Smooth muscle cell (in vitro differentiated cells): Measurements from ENCODE around the gene EN2. TPM values are rescaled to one million over a fixed set of nuclear protein-coding genes. Genes with fewer than 3 reads are reported as not detected.

ENCODE experiments used
- DNase-seq: peaks from one replicate; lab custom pipeline; 2025; ENCODE audit not compliant: unreplicated experiment; lab: John Stamatoyannopoulos, UW
- H2AFZ ChIP-seq: fragments of 200-600 bp; sonication (generic); 2 replicates; pipeline ENCODE4 v1.6.0; 2016; ENCODE audit warnings: antibody characterized with exemption, low read depth, mild to moderate bottlenecking
- H3F3A ChIP-seq: fragments of 200-600 bp; sonication (generic); 2 replicates; pipeline ENCODE4 v1.6.0; 2017; ENCODE audit warnings: antibody characterized with exemption, low read depth
- H3K27ac ChIP-seq: fragments of 200-600 bp; sonication (generic); 2 replicates; pipeline ENCODE4 v1.5.1; 2016; ENCODE audit warnings: low read depth, mild to moderate bottlenecking
- H3K27me3 ChIP-seq: fragments of 200-600 bp; sonication (generic); 2 replicates; pipeline ENCODE4 v1.6.1; 2016; ENCODE audit warnings: low read depth, mild to moderate bottlenecking
- H3K36me3 ChIP-seq: fragments of 200-600 bp; sonication (generic); 2 replicates; pipeline ENCODE4 v1.5.1; 2016; ENCODE audit warnings: low read depth
- H3K4me1 ChIP-seq: fragments of 200-600 bp; sonication (generic); 2 replicates; pipeline ENCODE4 v1.5.1; 2016; ENCODE audit warnings: low read depth
- H3K4me2 ChIP-seq: fragments of 200-600 bp; sonication (generic); 2 replicates; pipeline ENCODE4 v1.6.0; 2016; ENCODE audit warnings: mild to moderate bottlenecking
- H3K4me3 ChIP-seq: fragments of 200-600 bp; sonication (generic); 2 replicates; pipeline ENCODE4 v1.5.1; 2016; ENCODE audit warnings: mild to moderate bottlenecking
- H3K79me2 ChIP-seq: fragments of 200-600 bp; sonication (generic); 2 replicates; pipeline ENCODE4 v1.6.0; 2016; ENCODE audit warnings: low read depth, mild to moderate bottlenecking
- H3K9ac ChIP-seq: fragments of 200-600 bp; sonication (generic); 2 replicates; pipeline ENCODE4 v1.6.0; 2016; ENCODE audit warnings: low read depth
- H3K9me3 ChIP-seq: fragments of 200-600 bp; sonication (generic); replicated peaks from 2 replicates; pipeline ENCODE4 v1.5.1; 2016; ENCODE audit warnings: low read depth
- H4K20me1 ChIP-seq: fragments of 200-600 bp; sonication (generic); 2 replicates; pipeline ENCODE4 v1.6.0; 2016; ENCODE audit warnings: low read depth
- whole genome bisulfite sequencing: methylation state at CpG from one replicate; pipeline ENCODE4 v1.1.7; 2016; ENCODE audit warnings: low lambda C conversion rate; 5-methylcytosine and 5-hydroxymethylcytosine counted together
- polyA plus RNA-seq: library from polyadenylated mRNA; unstranded; fragments of >200 nt; fragmentation: Nextera tagmentation; extraction: Ambion mirVana; gene quantifications from 2 replicates; pipeline ENCODE4 v1.2.1, GENCODE V29; 2016
- total RNA-seq: library from RNA; depleted of rRNA; stranded (reverse); fragments of >200 nt; gene quantifications from 2 replicates; pipeline ENCODE4 v1.2.3, GENCODE V29; 2014
- TF ChIP-seq, protein P1 (sequence below): fragments of 200-600 bp; sonication (generic); IDR thresholded peaks from 2 replicates; pipeline ENCODE4 v1.5.1; 2017; ENCODE audit warnings: borderline replicate concordance, mild to moderate bottlenecking, antibody characterized with exemption; ENCODE audit not compliant: insufficient read depth, poor library complexity, severe bottlenecking

The EN2 gene
- total and polyA plus RNA-seq, 2 experiments from 2014 or later, result not detected

DNA sequence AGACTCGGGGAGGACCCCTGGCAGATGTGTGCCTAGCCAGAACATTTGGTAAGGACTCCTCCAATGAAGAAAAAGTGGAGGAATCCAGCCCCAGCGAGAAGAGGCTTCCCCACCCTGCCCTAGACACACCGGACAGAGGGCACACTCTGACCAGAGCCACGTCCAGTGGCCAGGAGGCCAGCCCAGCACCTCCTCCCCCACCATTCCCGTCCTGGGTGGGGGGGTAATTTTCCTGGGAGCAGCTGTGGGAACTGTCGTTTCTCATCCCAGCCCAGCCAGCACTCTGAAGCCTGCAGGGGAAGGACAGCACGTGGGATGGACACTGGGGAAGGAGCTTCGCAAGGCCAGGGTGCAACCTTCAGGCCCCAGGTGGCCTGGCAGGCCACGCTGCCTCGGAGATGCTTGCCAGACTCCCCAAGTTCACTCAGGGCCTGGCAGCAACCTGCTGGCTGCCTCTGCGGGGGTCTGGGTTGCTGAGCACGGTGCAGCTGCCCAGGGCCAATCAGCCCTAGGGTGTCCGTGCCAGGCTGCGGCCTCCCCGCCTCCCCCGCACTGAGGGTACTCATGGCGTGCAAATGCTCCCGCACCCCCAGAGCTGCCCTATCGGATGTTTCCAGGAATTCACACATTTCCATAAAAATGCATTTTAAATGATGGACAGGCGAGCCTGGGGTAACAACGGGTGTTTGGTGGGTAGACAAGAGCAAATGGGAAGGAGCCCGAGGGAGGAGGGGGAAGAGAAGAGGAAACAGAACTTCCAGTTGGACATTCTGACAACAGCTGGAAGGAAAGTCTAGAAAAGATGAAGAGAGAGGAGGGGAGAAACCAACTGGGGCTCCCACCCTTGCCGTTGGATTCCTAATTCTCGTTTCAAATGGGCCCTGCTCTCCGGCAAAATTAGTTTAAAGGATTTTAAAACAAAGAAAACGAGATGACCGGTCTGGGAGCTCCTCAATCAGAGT lies 1.9 kb upstream of the EN2 start:
- H3K79me2 ChIP-seq, result no peaks in the 10 kb centered on the region
- TF ChIP-seq, protein P1, sequence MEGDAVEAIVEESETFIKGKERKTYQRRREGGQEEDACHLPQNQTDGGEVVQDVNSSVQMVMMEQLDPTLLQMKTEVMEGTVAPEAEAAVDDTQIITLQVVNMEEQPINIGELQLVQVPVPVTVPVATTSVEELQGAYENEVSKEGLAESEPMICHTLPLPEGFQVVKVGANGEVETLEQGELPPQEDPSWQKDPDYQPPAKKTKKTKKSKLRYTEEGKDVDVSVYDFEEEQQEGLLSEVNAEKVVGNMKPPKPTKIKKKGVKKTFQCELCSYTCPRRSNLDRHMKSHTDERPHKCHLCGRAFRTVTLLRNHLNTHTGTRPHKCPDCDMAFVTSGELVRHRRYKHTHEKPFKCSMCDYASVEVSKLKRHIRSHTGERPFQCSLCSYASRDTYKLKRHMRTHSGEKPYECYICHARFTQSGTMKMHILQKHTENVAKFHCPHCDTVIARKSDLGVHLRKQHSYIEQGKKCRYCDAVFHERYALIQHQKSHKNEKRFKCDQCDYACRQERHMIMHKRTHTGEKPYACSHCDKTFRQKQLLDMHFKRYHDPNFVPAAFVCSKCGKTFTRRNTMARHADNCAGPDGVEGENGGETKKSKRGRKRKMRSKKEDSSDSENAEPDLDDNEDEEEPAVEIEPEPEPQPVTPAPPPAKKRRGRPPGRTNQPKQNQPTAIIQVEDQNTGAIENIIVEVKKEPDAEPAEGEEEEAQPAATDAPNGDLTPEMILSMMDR, result no peak
- H3F3A ChIP-seq, result no peaks in the 10 kb centered on the region
- 6% methylated on average over 27 of the region's 27 CpGs for WGBS
- no peak for DNase-seq
- no peaks in the 10 kb centered on the region for H4K20me1 ChIP-seq
- H3K4me2 ChIP-seq, result peak overlapping the region; percentile 92
- peaks cover 96% of the 10 kb centered on the region for H3K27me3 ChIP-seq
- no peak overlapping the region for H2AFZ ChIP-seq
- no peak overlapping the region for H3K9ac ChIP-seq
- H3K4me3 ChIP-seq, result no peak overlapping the region
- H3K9me3 ChIP-seq, result no peaks in the 10 kb centered on the region
- no peaks in the 10 kb centered on the region for H3K4me1 ChIP-seq
- H3K27ac ChIP-seq, result no peak overlapping the region
- no peaks in the 10 kb centered on the region for H3K36me3 ChIP-seq

DNA sequence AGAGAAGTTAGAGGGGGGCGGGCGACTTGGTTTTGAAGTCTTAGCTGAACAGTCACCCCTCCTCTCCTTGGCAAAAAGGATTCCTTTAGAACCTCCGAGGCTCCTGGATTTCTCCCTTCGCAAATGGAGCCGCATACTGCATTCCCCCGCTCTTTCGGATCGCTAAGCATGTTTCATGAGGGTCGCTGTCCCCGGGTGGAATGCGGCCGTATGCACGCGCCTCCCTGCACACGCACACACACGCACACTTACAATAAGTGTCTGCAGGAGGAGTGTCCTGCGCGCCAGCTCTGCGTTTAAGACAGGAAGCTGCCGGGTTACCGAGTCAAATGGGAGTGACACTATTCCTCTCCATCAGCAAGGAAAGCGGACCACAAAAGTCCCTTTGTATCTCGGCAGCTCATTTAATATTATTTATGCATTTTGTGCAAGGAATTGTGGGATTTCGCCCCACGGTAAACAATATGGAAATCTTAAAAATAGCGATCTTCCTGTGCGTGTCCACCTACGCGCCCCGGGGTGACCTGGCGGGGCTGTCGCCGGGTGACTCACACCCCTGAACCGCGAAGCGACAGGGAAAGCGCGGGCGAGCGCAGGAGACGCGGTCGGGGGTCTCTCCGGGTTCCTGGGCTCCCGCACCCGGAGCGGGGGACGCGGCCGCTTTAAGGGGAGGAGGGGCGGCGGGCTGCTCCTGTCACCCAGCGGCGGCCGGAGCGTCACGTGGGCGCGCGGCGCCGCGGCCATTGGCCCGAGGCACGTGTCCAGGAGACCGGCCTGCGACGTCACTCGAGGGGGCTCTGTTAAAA lies 988 bp upstream of the EN2 start:
- H3K9ac ChIP-seq, result no peak overlapping the region
- no peaks in the 10 kb centered on the region for H3F3A ChIP-seq
- 1% methylated on average over 69 of the region's 69 CpGs for WGBS
- H3K4me2 ChIP-seq, result peak overlapping the region; percentile 92
- H3K27me3 ChIP-seq, result peaks cover 96% of the 10 kb centered on the region
- DNase-seq, result no peak
- TF ChIP-seq, protein P1, result no peak
- H3K9me3 ChIP-seq, result no peaks in the 10 kb centered on the region
- no peaks in the 10 kb centered on the region for H3K4me1 ChIP-seq
- no peaks in the 10 kb centered on the region for H3K36me3 ChIP-seq
- H3K27ac ChIP-seq, result no peak overlapping the region
- no peaks in the 10 kb centered on the region for H3K79me2 ChIP-seq
- peak overlapping the region; percentile 70 for H2AFZ ChIP-seq
- H3K4me3 ChIP-seq, result peak overlapping the region; percentile 55
- H4K20me1 ChIP-seq, result no peaks in the 10 kb centered on the region

DNA sequence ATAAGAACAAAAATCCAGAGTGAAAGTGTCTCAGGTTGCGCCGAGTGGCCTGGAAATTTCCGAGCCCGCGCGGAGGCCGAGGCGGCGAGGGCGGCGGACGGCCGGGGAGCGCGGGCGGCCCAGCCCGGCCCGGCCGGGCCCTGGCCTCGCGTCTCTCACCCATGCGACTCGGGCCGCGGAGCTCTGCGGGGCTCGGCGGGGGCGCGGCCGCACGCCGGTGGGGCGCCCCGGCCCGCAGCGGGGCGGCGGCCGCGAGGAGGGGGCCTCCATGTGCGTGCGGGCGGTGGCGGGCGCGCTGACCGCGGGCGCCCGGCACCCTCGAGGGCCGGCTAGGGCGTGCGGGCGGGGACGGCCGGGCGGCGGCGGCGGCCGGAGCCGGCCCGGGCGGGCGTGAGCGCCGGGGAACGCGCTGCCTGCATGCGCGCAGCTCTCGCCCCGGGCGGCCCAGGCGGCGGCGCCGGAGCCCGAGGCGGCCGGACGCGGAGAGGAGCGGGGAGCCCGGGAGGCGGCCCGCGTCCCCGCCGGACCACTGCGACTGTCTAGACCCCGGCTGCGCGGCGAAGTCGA lies 302 bp upstream of the EN2 start:
- Histone ChIP-seq H4K20me1 (no peaks in the 10 kb centered on the region), H3F3A (no peaks in the 10 kb centered on the region), H3K4me3 (peak overlapping the region; percentile 55), H3K9me3 (no peaks in the 10 kb centered on the region), H3K9ac (no peak overlapping the region), H3K36me3 (no peaks in the 10 kb centered on the region), H3K4me1 (no peaks in the 10 kb centered on the region), H3K27me3 (peaks cover 96% of the 10 kb centered on the region), H3K4me2 (peak overlapping the region; percentile 92), H3K27ac (no peak overlapping the region), H2AFZ (no peak overlapping the region), H3K79me2 (no peaks in the 10 kb centered on the region)
- 1% methylated on average over 19 of the region's 98 CpGs for WGBS
- TF ChIP-seq, protein P1, result no peak
- DNase-seq, result no peak
